GM23338 (cell line): ENCODE measurements around the gene CIROP. TPM values are rescaled to one million over a fixed set of nuclear protein-coding genes. Genes with fewer than 3 reads are reported as not detected.

Source experiments
- ATAC-seq: fragments of 200-7000 bp; cut with Tn5 transposase; 3 replicates; pipeline ENCODE4 v1.9.1; 2020
- DNase-seq: peaks from one replicate; pipeline ENCODE4 v3.0.0-alpha.2; 2015; ENCODE audit warnings: low spot score
- H2AFZ ChIP-seq: fragments of 200-600 bp; sonication (generic); 2 replicates; pipeline ENCODE4 v1.8.0; 2016; ENCODE audit warnings: antibody characterized with exemption, mild to moderate bottlenecking, moderate library complexity
- H3F3A ChIP-seq: fragments of 200-600 bp; sonication (generic); replicated peaks from 2 replicates; pipeline ENCODE4 v1.8.0; 2017; ENCODE audit warnings: antibody characterized with exemption, mixed run types, low read depth
- H3K27ac ChIP-seq: fragments of 200-600 bp; sonication (generic); 2 replicates; pipeline ENCODE4 v1.6.1; 2016; ENCODE audit warnings: low read depth
- H3K27me3 ChIP-seq: fragments of 200-600 bp; sonication (generic); 2 replicates; pipeline ENCODE4 v1.8.0; 2016; ENCODE audit warnings: mild to moderate bottlenecking, mixed run types, moderate library complexity; ENCODE audit not compliant: insufficient read depth
- H3K36me3 ChIP-seq: fragments of 200-600 bp; sonication (generic); 2 replicates; pipeline ENCODE4 v1.8.0; 2016; ENCODE audit warnings: mild to moderate bottlenecking; ENCODE audit not compliant: insufficient read depth
- H3K4me1 ChIP-seq: fragments of 200-600 bp; sonication (generic); 2 replicates; pipeline ENCODE4 v1.8.0; 2016; ENCODE audit warnings: mild to moderate bottlenecking, moderate library complexity; ENCODE audit not compliant: insufficient read depth
- H3K4me2 ChIP-seq: fragments of 200-600 bp; sonication (generic); 2 replicates; pipeline ENCODE4 v1.7.1; 2017; ENCODE audit warnings: mixed run types
- H3K4me3 ChIP-seq: fragments of 200-600 bp; sonication (generic); 2 replicates; pipeline ENCODE4 v1.6.1; 2016; ENCODE audit warnings: mixed run types
- H3K79me2 ChIP-seq: fragments of 200-600 bp; sonication (generic); replicated peaks from 2 replicates; pipeline ENCODE4 v1.8.0; 2017; ENCODE audit warnings: mild to moderate bottlenecking; ENCODE audit not compliant: insufficient read depth
- H3K9me2 ChIP-seq: fragments of 200-600 bp; sonication (generic); 2 replicates; pipeline ENCODE4 v1.8.0; 2017; ENCODE audit not compliant: insufficient read depth
- H4K20me1 ChIP-seq: fragments of 200-600 bp; sonication (generic); replicated peaks from 2 replicates; pipeline ENCODE4 v1.8.0; 2017; ENCODE audit warnings: mild to moderate bottlenecking; ENCODE audit not compliant: insufficient read depth
- H3K27ac Mint-ChIP-seq: 2 replicates; pipeline ENCODE4 v1.8.0; 2020; ENCODE audit warnings: inconsistent platforms, mild to moderate bottlenecking, moderate library complexity, mixed read lengths
- H3K27me3 Mint-ChIP-seq: 3 replicates; pipeline ENCODE4 v1.8.0; 2022; ENCODE audit warnings: low read depth, mild to moderate bottlenecking, moderate library complexity, mixed read lengths, inconsistent platforms; ENCODE audit not compliant: insufficient read depth, poor library complexity
- H3K36me3 Mint-ChIP-seq: 3 replicates; pipeline ENCODE4 v1.8.0; 2021; ENCODE audit warnings: low read depth, mild to moderate bottlenecking, inconsistent platforms, moderate library complexity, mixed read lengths
- H3K4me1 Mint-ChIP-seq: 3 replicates; pipeline ENCODE4 v1.8.0; 2020; ENCODE audit warnings: mild to moderate bottlenecking, inconsistent platforms, mixed read lengths
- H3K4me3 Mint-ChIP-seq: 3 replicates; pipeline ENCODE4 v1.8.0; 2021; ENCODE audit warnings: moderate library complexity, mild to moderate bottlenecking, inconsistent platforms, mixed read lengths
- H3K9me3 Mint-ChIP-seq: 3 replicates; pipeline ENCODE4 v1.8.0; 2020; ENCODE audit warnings: moderate library complexity, mild to moderate bottlenecking, inconsistent platforms, mixed read lengths
- CTCF ChIP-seq, 2 experiments: fragments of 200-600 bp in 1 of 2; sonication (generic) in 1 of 2; conservative IDR thresholded peaks; 2 replicates each; pipeline versions ENCODE4 v1.5.1 to v1.6.1; 2016 to 2017; ENCODE audit warnings: antibody characterized with exemption in 2 of 2, low read depth in 2 of 2, mild to moderate bottlenecking in 2 of 2, moderate library complexity in 1 of 2
- ETS1 ChIP-seq: IDR thresholded peaks from 2 replicates; pipeline ENCODE4 v1.6.1; 2016; ENCODE audit warnings: antibody characterized with exemption
- EZH2 ChIP-seq: fragments of 200-600 bp; sonication (generic); IDR thresholded peaks from one replicate; pipeline ENCODE4 v1.8.0; 2017; ENCODE audit warnings: antibody characterized with exemption, mild to moderate bottlenecking, low read depth; ENCODE audit not compliant: unreplicated experiment
- EZH2phosphoT487 ChIP-seq: fragments of 200-600 bp; sonication (generic); IDR thresholded peaks from one replicate; pipeline ENCODE4 v1.8.1; 2018; ENCODE audit warnings: antibody characterized with exemption; ENCODE audit not compliant: unreplicated experiment
- JUNB ChIP-seq: IDR thresholded peaks from one replicate; pipeline ENCODE4 v1.6.1; 2016; ENCODE audit warnings: antibody characterized with exemption; ENCODE audit not compliant: unreplicated experiment
- NANOG ChIP-seq: IDR thresholded peaks from 2 replicates; pipeline ENCODE4 v1.6.1; 2016; ENCODE audit warnings: antibody characterized with exemption, borderline replicate concordance
- REST ChIP-seq: IDR thresholded peaks from one replicate; pipeline ENCODE4 v1.6.1; 2018; ENCODE audit warnings: antibody characterized with exemption; ENCODE audit not compliant: unreplicated experiment
- STAT1 ChIP-seq: IDR thresholded peaks from one replicate; pipeline ENCODE4 v1.6.1; 2016; ENCODE audit warnings: antibody characterized with exemption; ENCODE audit not compliant: unreplicated experiment
- ZNF462 ChIP-seq: fragments of 250-450 bp; sonication (Bioruptor Pico); IDR thresholded peaks from 2 replicates; pipeline ENCODE4 v1.5.0; 2020; ENCODE audit warnings: mild to moderate bottlenecking, moderate library complexity
- polyA plus RNA-seq: library from polyadenylated mRNA; unstranded; fragments of >200 nt; fragmentation: Nextera tagmentation; extraction: Ambion mirVana; gene quantifications from 2 replicates; pipeline ENCODE4 v1.2.1, GENCODE V29; 2016
- total RNA-seq: library from RNA; depleted of rRNA; stranded (reverse); fragments of >200 nt; shearing (Covaris generic); gene quantifications from 2 replicates; pipeline ENCODE4 v1.2.3, GENCODE V29; 2014

CIROP gene
- total and polyA plus RNA-seq, 2 experiments from 2014 or later, result not detected

GRCh38 chr14:23052182-23052623, 52.6 kb downstream of the CIROP start:
- no peaks in the 10 kb centered on the region; the same call in 2 of the 3 replicates for H3K9me3 Mint-ChIP-seq
- no peak overlapping the region for H3K27ac Mint-ChIP-seq
- peak; percentile 39 for ATAC-seq

More at GRCh38 chr14:23052182-23052623, 52.6 kb downstream of the CIROP start:
- Mint-ChIP-seq H3K4me3 (no peak overlapping the region), H3K36me3 (peaks cover 25% of the 10 kb centered on the region), H3K27me3 (peaks cover 7% of the 10 kb centered on the region), H3K4me1 (peaks cover 17% of the 10 kb centered on the region)
- no peak overlapping the region for H3K4me3 ChIP-seq
- peaks cover 4% of the 10 kb centered on the region; the same call in 1 of the 2 replicates for H3K27me3 ChIP-seq
- H3K9me2 ChIP-seq, result no peaks in the 10 kb centered on the region
- DNase-seq, result peak; percentile 61
- H3K27ac ChIP-seq, result no peak overlapping the region
- TF ChIP-seq STAT1, result no peak
- TF ChIP-seq NANOG, result no peak
- TF ChIP-seq ZNF462, result no peak
- no peak for TF ChIP-seq REST
- TF ChIP-seq JUNB, result no peak
- no peak for TF ChIP-seq EZH2
- peak; percentile 40 to 86 for TF ChIP-seq CTCF (conservative IDR thresholded peaks at IDR 0.05; ENCODE audit: low read depth in 2 of 2)
- TF ChIP-seq EZH2phosphoT487, result no peak
- no peak for TF ChIP-seq ETS1
- H3K4me2 ChIP-seq, result no peak overlapping the region
- no peaks in the 10 kb centered on the region; the same call in 1 of the 2 replicates for H3F3A ChIP-seq
- no peaks in the 10 kb centered on the region for H3K79me2 ChIP-seq
- H3K4me1 ChIP-seq, result peaks cover 11% of the 10 kb centered on the region; the same call in 1 of the 2 replicates
- no peaks in the 10 kb centered on the region for H3K36me3 ChIP-seq
- no peak overlapping the region for H2AFZ ChIP-seq
- no peaks in the 10 kb centered on the region for H4K20me1 ChIP-seq
